ENCODE measurements around the gene ERBB4.

ERBB4 gene

DNA sequence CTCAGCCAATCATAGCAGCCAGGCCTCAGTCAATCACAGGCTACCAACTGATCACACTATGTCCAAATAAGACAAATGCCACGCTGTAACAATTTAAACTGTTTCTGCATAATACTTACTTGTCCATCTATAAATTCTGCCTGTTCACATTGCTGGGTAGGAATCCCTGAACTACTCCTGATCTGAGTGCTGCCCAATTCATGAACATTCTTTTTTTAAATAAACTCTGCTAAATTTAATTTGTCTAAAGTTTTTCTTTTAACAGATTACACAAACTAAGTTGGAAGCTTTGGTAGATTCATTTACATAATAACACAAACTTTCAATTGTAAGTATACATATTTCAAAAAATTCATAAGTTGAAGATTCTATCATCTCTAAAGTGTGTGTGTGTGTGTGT lies 583.0 kb downstream of the ERBB4 start:
- Histone ChIP-seq H3K27ac (no peak overlapping the region), H3K4me3 (ENCODE audit: low read depth, low read length) (no peak overlapping the region), H3K27me3 (ENCODE audit: insufficient read depth, low read depth, severe bottlenecking) (no peaks in the 10 kb centered on the region), H3K36me3 (no peaks in the 10 kb centered on the region), H3K9me3 (ENCODE audit: severe bottlenecking) (no peaks in the 10 kb centered on the region)
- TF ChIP-seq, protein P1, sequence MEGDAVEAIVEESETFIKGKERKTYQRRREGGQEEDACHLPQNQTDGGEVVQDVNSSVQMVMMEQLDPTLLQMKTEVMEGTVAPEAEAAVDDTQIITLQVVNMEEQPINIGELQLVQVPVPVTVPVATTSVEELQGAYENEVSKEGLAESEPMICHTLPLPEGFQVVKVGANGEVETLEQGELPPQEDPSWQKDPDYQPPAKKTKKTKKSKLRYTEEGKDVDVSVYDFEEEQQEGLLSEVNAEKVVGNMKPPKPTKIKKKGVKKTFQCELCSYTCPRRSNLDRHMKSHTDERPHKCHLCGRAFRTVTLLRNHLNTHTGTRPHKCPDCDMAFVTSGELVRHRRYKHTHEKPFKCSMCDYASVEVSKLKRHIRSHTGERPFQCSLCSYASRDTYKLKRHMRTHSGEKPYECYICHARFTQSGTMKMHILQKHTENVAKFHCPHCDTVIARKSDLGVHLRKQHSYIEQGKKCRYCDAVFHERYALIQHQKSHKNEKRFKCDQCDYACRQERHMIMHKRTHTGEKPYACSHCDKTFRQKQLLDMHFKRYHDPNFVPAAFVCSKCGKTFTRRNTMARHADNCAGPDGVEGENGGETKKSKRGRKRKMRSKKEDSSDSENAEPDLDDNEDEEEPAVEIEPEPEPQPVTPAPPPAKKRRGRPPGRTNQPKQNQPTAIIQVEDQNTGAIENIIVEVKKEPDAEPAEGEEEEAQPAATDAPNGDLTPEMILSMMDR (IDR thresholded peaks at IDR 0.05; ENCODE audit: low read depth, low read length): no peak
- DNase-seq: no peak

DNA sequence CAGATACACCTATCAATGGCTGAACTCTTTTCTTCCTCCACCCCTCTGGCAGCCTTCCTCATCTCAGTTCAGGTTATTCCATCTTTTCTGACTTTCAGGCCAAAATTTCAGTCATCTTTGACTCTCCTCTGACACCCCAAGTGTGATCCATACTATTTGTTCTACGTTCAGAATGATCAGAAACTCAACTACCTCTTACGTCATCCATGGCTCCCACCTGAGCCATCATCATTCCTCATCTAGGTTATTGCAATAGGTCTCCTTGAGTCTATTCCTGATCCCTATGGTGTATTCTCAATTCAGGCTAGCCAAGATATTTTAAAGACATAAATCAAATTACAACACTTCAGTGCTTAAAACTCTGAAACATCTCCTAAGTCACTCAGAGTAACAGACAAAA lies 589.7 kb downstream of the ERBB4 start:
- no peak overlapping the region for H3K4me3 ChIP-seq (ENCODE audit: low read depth, low read length)
- TF ChIP-seq, protein P1 (IDR thresholded peaks at IDR 0.05; ENCODE audit: low read depth, low read length): no peak
- H3K36me3 ChIP-seq: no peaks in the 10 kb centered on the region
- DNase-seq: no peak
- H3K27ac ChIP-seq: no peak overlapping the region
- H3K27me3 ChIP-seq (ENCODE audit: insufficient read depth, low read depth, severe bottlenecking): no peaks in the 10 kb centered on the region
- no peaks in the 10 kb centered on the region for H3K9me3 ChIP-seq (ENCODE audit: severe bottlenecking)

- DNase-seq: no peak
- no peak overlapping the region for H3K27ac ChIP-seq
- TF ChIP-seq, protein P1 (IDR thresholded peaks at IDR 0.05; ENCODE audit: low read depth, low read length): no peak
- H3K9me3 ChIP-seq (ENCODE audit: severe bottlenecking): no peaks in the 10 kb centered on the region
- H3K27me3 ChIP-seq (ENCODE audit: insufficient read depth, low read depth, severe bottlenecking): no peaks in the 10 kb centered on the region
- H3K36me3 ChIP-seq: no peaks in the 10 kb centered on the region
- no peak overlapping the region for H3K4me3 ChIP-seq (ENCODE audit: low read depth, low read length)
These were observed 591.6 kb downstream of the ERBB4 start for GRCh38 chr2:211946960-211947359.

DNA sequence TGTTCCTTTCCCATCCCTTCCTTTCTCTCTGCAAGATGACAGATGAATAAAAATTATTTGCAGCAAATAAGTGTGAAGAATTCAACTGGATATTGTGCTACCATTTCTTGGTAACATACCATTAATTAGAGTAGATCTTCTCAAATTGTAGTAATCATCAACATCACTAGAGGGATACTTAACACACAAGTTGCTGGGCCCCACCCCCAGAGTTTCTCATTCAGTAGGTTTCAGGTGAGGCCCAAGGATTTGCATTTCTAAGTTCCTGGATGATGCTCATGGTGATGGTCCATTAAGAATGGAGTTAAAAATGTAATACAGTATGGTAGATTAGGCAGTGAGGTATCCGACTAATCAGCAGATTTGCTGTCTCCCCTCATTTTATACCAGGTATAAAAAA lies 594.0 kb downstream of the ERBB4 start:
- DNase-seq: no peak
- TF ChIP-seq, protein P1 (IDR thresholded peaks at IDR 0.05; ENCODE audit: low read depth, low read length): no peak
- Histone ChIP-seq H3K9me3 (ENCODE audit: severe bottlenecking) (no peaks in the 10 kb centered on the region), H3K27ac (no peak overlapping the region), H3K4me3 (ENCODE audit: low read depth, low read length) (no peak overlapping the region), H3K27me3 (ENCODE audit: insufficient read depth, low read depth, severe bottlenecking) (no peaks in the 10 kb centered on the region), H3K36me3 (no peaks in the 10 kb centered on the region)

- H3K27ac ChIP-seq: no peak overlapping the region
- H3K4me3 ChIP-seq (ENCODE audit: low read depth, low read length): no peak overlapping the region
- H3K36me3 ChIP-seq: no peaks in the 10 kb centered on the region
- no peaks in the 10 kb centered on the region for H3K27me3 ChIP-seq (ENCODE audit: insufficient read depth, low read depth, severe bottlenecking)
- no peak for DNase-seq
- no peaks in the 10 kb centered on the region for H3K9me3 ChIP-seq (ENCODE audit: severe bottlenecking)
- TF ChIP-seq, protein P1 (IDR thresholded peaks at IDR 0.05; ENCODE audit: low read depth, low read length): no peak
These were observed 596.4 kb downstream of the ERBB4 start for GRCh38 chr2:211942153-211942552.

DNA sequence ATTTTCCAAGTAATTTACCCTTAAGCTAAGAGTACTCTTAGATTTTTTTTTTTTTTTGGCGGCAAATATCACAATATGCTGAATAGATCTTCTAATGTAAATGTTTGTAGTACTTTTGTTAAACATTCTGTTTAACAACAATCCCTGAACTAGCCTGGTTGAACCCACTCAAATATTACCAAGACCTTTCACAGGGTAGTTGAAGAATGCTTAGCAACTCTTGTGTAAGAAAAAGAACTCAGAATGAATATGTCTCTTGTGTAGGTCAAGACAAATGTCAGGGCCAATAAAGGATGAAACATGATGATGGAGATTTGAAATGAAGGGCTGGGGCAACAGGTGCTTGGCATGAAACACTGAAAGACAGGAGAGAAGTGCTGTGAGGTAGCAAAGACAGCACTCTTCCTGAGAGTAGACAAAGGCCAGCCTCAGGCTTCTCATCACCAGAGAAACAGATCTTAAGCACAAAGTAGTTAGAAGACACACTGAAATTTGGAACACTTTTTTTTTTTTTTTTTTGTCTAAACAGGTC lies 597.3 kb downstream of the ERBB4 start:
- Histone ChIP-seq H3K4me3 (ENCODE audit: low read depth, low read length) (no peak overlapping the region), H3K36me3 (no peaks in the 10 kb centered on the region), H3K27ac (no peak overlapping the region), H3K27me3 (ENCODE audit: insufficient read depth, low read depth, severe bottlenecking) (no peaks in the 10 kb centered on the region), H3K9me3 (ENCODE audit: severe bottlenecking) (no peaks in the 10 kb centered on the region)
- DNase-seq: no peak
- TF ChIP-seq, protein P1 (IDR thresholded peaks at IDR 0.05; ENCODE audit: low read depth, low read length): no peak
